HEK293 (cell line): Measurements from ENCODE around the gene MRPS14.
A peak's percentile ranks its signal among the peaks of the same experiment; 100 is the strongest.

ENCODE experiments used
- YY1 ChIP-seq: fragments of 450-650 bp; formaldehyde crosslinking; IDR thresholded peaks from 2 replicates; pipeline ENCODE4 v1.5.1; 2018; ENCODE audit warnings: missing biosample characterization, missing genetic modification characterization
- ZBTB1 ChIP-seq: fragments of 450-650 bp; formaldehyde crosslinking; IDR thresholded peaks from 2 replicates; pipeline ENCODE4 v1.5.1; 2016; ENCODE audit warnings: missing biosample characterization, missing genetic modification characterization
- ZBTB8A ChIP-seq: fragments of 450-650 bp; formaldehyde crosslinking; IDR thresholded peaks from 2 replicates; pipeline ENCODE4 v1.5.1; 2016; ENCODE audit warnings: missing biosample characterization, missing genetic modification characterization
- ZNF221 ChIP-seq: fragments of 450-650 bp; formaldehyde crosslinking; IDR thresholded peaks from 2 replicates; pipeline ENCODE4 v1.5.1; 2017; ENCODE audit warnings: missing biosample characterization, missing genetic modification characterization, borderline replicate concordance
- ZNF274 ChIP-seq, 2 experiments: fragments of 200-500 bp in 1 of 2; fragments of 450-650 bp in 1 of 2; sonication (Bioruptor generic) in 1 of 2; formaldehyde crosslinking in 1 of 2; IDR thresholded peaks; 2 replicates each; pipeline versions ENCODE4 v1.5.1 to v1.6.1; 2014 to 2016; ENCODE audit warnings: borderline replicate concordance in 1 of 2, inconsistent platforms in 1 of 2, low read length in 1 of 2, missing biosample characterization in 1 of 2, missing genetic modification characterization in 1 of 2
- ZNF302 ChIP-seq: fragments of 450-650 bp; formaldehyde crosslinking; IDR thresholded peaks from 2 replicates; pipeline ENCODE4 v1.5.1; 2016; ENCODE audit warnings: missing biosample characterization, missing genetic modification characterization, low read depth
- ZNF324 ChIP-seq: fragments of 450-650 bp; formaldehyde crosslinking; IDR thresholded peaks from 2 replicates; pipeline ENCODE4 v1.5.1; 2016; ENCODE audit warnings: missing biosample characterization, missing genetic modification characterization
- ZNF530 ChIP-seq: fragments of 450-650 bp; formaldehyde crosslinking; IDR thresholded peaks from 2 replicates; pipeline ENCODE4 v1.5.1; 2016; ENCODE audit warnings: low read depth, missing biosample characterization, missing genetic modification characterization
- ZNF548 ChIP-seq: fragments of 450-650 bp; formaldehyde crosslinking; IDR thresholded peaks from 2 replicates; pipeline ENCODE4 v1.5.1; 2016; ENCODE audit warnings: missing biosample characterization, missing genetic modification characterization
- ZNF549 ChIP-seq: fragments of 450-650 bp; IDR thresholded peaks from 2 replicates; pipeline ENCODE4 v1.5.1; 2018; ENCODE audit warnings: missing biosample characterization, missing genetic modification characterization, mild to moderate bottlenecking, inconsistent platforms, moderate library complexity
- TF ChIP-seq, protein P1 (sequence below): fragments of 450-650 bp; formaldehyde crosslinking; IDR thresholded peaks from 2 replicates; pipeline ENCODE4 v1.5.1; 2016; ENCODE audit warnings: missing biosample characterization, missing genetic modification characterization
- TF ChIP-seq, protein P2 (sequence below): fragments of 450-650 bp; formaldehyde crosslinking; IDR thresholded peaks from 2 replicates; pipeline ENCODE4 v1.5.1; 2016; ENCODE audit warnings: missing biosample characterization, missing genetic modification characterization
- TF ChIP-seq, protein P3 (sequence below): IDR thresholded peaks from 2 replicates; pipeline ENCODE4 v1.6.1; 2011; ENCODE audit warnings: mild to moderate bottlenecking, low read depth, low read length, borderline replicate concordance

DNA sequence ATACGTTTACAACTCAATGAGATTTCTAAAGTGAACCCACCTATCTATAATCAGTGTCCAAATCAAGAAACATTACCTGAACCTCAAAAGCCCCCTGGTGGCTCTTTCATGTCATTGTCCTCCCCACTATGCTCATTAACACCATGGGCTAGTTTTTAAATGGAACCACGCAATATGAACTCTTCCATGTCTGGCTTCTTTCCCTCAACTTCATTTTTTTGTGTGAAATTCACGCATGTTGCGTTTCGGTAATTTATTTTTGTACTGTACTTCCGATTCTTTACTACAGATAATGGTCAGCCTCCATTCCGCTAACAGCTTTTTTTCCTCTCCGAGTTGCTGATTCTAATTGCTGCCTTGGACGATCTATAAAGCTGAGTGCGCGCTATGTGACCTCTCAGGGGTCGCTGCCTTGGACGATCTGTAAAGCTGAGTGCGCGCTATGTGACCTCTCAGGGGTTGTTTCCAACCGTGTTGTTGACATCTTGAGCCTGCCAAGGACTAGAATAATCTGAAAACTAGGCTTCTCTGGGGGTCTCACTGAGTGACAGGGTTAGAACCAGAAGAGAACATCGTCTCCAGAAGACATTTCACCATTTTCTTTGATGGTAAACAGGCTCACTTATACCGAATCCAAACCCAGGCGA, 24.5 kb downstream of the MRPS14 start:
- TF ChIP-seq, protein P1, sequence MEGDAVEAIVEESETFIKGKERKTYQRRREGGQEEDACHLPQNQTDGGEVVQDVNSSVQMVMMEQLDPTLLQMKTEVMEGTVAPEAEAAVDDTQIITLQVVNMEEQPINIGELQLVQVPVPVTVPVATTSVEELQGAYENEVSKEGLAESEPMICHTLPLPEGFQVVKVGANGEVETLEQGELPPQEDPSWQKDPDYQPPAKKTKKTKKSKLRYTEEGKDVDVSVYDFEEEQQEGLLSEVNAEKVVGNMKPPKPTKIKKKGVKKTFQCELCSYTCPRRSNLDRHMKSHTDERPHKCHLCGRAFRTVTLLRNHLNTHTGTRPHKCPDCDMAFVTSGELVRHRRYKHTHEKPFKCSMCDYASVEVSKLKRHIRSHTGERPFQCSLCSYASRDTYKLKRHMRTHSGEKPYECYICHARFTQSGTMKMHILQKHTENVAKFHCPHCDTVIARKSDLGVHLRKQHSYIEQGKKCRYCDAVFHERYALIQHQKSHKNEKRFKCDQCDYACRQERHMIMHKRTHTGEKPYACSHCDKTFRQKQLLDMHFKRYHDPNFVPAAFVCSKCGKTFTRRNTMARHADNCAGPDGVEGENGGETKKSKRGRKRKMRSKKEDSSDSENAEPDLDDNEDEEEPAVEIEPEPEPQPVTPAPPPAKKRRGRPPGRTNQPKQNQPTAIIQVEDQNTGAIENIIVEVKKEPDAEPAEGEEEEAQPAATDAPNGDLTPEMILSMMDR: peak; percentile 59
- no peak; the same call in 1 of the 2 replicates for TF ChIP-seq ZBTB8A
- TF ChIP-seq ZNF274 (IDR thresholded peaks at IDR 0.05; ENCODE audit: low read length): no peak
- no peak for TF ChIP-seq ZNF274 (tag by site-specific recombination; IDR thresholded peaks at IDR 0.05; ENCODE audit: borderline replicate concordance)
- no peak for TF ChIP-seq ZBTB1
- TF ChIP-seq ZNF324 (tag by site-specific recombination): no peak
- no peak for TF ChIP-seq ZNF221 (tag by site-specific recombination)
- TF ChIP-seq, protein P2, sequence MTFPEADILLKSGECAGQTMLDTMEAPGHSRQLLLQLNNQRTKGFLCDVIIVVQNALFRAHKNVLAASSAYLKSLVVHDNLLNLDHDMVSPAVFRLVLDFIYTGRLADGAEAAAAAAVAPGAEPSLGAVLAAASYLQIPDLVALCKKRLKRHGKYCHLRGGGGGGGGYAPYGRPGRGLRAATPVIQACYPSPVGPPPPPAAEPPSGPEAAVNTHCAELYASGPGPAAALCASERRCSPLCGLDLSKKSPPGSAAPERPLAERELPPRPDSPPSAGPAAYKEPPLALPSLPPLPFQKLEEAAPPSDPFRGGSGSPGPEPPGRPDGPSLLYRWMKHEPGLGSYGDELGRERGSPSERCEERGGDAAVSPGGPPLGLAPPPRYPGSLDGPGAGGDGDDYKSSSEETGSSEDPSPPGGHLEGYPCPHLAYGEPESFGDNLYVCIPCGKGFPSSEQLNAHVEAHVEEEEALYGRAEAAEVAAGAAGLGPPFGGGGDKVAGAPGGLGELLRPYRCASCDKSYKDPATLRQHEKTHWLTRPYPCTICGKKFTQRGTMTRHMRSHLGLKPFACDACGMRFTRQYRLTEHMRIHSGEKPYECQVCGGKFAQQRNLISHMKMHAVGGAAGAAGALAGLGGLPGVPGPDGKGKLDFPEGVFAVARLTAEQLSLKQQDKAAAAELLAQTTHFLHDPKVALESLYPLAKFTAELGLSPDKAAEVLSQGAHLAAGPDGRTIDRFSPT (tag by site-specific recombination): no peak
- no peak for TF ChIP-seq ZNF530 (tag by site-specific recombination)
- no peak; the same call in 1 of the 2 replicates for TF ChIP-seq YY1 (tag by site-specific recombination)
- no peak for TF ChIP-seq ZNF302
- TF ChIP-seq, protein P3, sequence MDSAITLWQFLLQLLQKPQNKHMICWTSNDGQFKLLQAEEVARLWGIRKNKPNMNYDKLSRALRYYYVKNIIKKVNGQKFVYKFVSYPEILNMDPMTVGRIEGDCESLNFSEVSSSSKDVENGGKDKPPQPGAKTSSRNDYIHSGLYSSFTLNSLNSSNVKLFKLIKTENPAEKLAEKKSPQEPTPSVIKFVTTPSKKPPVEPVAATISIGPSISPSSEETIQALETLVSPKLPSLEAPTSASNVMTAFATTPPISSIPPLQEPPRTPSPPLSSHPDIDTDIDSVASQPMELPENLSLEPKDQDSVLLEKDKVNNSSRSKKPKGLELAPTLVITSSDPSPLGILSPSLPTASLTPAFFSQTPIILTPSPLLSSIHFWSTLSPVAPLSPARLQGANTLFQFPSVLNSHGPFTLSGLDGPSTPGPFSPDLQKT: no peak
- TF ChIP-seq ZNF548: no peak
- no peak for TF ChIP-seq ZNF549 (tag by site-specific recombination)
